ENCODE measurements around the gene SLC25A45. TPM values are rescaled to one million over a fixed set of nuclear protein-coding genes. Genes with fewer than 3 reads are reported as not detected.
"Not testable (repeated sequence)": the region's sequence is repeated elsewhere in the genome, so short reads cannot be mapped to it uniquely, and the experiment has no call there.

Gene SLC25A45
- total RNA-seq, 2 experiments from 2014 or later: 40.0 to 40.8 TPM

DNA sequence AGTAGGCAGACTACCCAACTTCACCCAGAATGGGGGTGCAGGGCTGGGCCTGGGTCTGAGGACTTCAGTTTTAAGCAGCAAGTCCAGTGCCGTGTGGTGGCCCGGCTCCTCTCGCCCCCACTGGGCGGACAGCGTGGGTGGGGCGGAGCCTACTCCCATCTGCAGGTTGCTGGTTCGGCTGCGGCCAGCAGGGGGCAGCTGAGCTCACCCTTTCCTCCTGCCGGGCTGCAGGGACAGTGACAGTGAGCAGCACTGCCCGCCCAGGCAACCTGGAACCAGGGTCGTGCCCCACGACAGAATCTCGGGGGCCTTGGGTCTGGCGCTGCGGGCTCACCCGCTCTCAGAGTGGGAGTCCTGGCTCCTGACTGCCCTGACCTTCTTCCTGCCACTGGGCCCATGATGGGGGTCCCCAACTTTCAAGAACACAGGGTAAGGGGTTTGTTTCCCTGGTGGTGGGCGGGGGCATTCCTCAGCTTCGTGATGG lies 33.9 kb upstream of the SLC25A45 start:
- intact Hi-C loops (cut with DNase I, micrococcal nuclease): loop anchor here (1.0 to 5.0 kb wide), 6 partner anchors 17 to 94 kb away; partner anchors contain the start of gene SLC25A45 (in 1 of the 2)
- CTCF ChIA-PET: interaction anchor here (0.6 to 7.2 kb wide), 18 partner anchors 9 to 104 kb away, joined by 3 to 82 read pairs (median 7); partner anchors contain the start of genes FRMD8, MALAT1 and SLC25A45
- H3K4me1 ChIP-seq (ENCODE audit: insufficient read depth, low read length): peaks cover 62% of the 10 kb centered on the region
- H3K36me3 Mint-ChIP-seq (ENCODE audit: low read depth): peaks cover 23% of the 10 kb centered on the region
- H3K27me3 ChIP-seq (ENCODE audit: control insufficient read depth in 1 of 2, insufficient read depth in 2 of 2, low read length in 2 of 2): no peaks in the 10 kb centered on the region
- H3K27ac Mint-ChIP-seq: peak overlapping the region; percentile 96
- peak overlapping the region; percentile 99 for H3K27ac ChIP-seq (ENCODE audit: low read depth in 1 of 2, low read length in 2 of 2)
- TF ChIP-seq, protein P1, sequence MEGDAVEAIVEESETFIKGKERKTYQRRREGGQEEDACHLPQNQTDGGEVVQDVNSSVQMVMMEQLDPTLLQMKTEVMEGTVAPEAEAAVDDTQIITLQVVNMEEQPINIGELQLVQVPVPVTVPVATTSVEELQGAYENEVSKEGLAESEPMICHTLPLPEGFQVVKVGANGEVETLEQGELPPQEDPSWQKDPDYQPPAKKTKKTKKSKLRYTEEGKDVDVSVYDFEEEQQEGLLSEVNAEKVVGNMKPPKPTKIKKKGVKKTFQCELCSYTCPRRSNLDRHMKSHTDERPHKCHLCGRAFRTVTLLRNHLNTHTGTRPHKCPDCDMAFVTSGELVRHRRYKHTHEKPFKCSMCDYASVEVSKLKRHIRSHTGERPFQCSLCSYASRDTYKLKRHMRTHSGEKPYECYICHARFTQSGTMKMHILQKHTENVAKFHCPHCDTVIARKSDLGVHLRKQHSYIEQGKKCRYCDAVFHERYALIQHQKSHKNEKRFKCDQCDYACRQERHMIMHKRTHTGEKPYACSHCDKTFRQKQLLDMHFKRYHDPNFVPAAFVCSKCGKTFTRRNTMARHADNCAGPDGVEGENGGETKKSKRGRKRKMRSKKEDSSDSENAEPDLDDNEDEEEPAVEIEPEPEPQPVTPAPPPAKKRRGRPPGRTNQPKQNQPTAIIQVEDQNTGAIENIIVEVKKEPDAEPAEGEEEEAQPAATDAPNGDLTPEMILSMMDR (IDR thresholded peaks at IDR 0.05): peak; percentile 91
- H3K4me3 ChIP-seq (ENCODE audit: low read length): peak overlapping the region; percentile 86
- H3K4me1 Mint-ChIP-seq (ENCODE audit: low read depth): peaks cover 52% of the 10 kb centered on the region
- no peaks in the 10 kb centered on the region for H3K9me3 Mint-ChIP-seq
- DNase-seq (peak; percentile 85 to 96 (median 92)), ATAC-seq (ENCODE audit: poor library complexity) (peak; percentile 54)
- peaks cover 18% of the 10 kb centered on the region for H3K36me3 ChIP-seq (ENCODE audit: insufficient read depth, low read length)
- no peaks in the 10 kb centered on the region for H3K27me3 Mint-ChIP-seq
- peak overlapping the region; percentile 88 for H3K4me3 Mint-ChIP-seq
- POLR2A ChIA-PET: interaction anchor here (0.9 to 20.7 kb wide), 14 partner anchors 11 to 154 kb away, joined by 3 to 3042 read pairs (median 11); partner anchors contain the start of genes DPF2, FRMD8, MALAT1 and SLC25A45
- no peaks in the 10 kb centered on the region for H3K9me3 ChIP-seq (ENCODE audit: control insufficient read depth in 1 of 2, insufficient read depth in 1 of 2, low read length in 2 of 2)

DNA sequence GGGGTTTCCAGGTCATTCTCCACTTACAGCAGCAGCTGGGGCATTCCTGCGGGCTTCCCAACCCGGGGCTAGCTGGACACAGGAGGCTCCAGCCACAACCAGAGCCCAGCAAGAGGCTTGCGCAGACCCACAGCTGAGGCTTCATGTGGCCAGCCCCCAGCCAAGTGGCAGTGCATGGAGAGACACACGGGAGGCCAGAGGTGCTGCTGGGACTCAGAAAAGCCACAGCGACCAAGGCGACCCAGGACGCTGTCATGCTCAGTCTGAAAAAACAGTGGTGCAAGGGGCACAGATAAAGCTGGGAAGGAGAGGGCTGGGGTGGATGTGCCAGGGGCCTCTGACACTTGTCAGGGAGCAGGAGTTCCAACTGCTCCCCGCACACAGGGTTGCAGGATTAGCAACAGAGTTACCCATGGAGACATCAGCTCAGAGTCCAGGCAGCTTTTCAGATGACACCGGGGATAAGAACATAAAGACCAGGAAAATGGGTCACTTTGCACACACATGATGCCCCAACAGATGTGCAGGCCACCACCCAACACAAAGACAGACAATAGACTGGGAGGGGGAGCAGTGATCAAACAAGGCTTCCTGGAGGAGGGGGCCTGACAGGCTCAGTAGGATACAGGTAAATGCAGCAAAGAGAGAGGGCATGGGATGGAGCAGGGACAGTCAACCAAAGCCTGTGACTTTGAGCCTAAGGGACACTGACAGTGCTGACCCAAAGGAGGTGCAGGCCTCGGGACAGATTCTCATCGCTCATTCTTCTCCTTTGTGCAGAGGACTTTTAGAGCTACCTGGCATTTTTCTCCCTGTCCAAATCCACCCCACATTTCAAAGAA lies 33.3 kb upstream of the SLC25A45 start:
- peak overlapping the region in 1 of 2 donors; percentile 99 for H3K27ac ChIP-seq (ENCODE audit: low read depth in 1 of 2, low read length in 2 of 2)
- peaks cover 46% of the 10 kb centered on the region for H3K4me1 Mint-ChIP-seq (ENCODE audit: low read depth)
- H3K27me3 ChIP-seq (ENCODE audit: control insufficient read depth in 1 of 2, insufficient read depth in 2 of 2, low read length in 2 of 2): no peaks in the 10 kb centered on the region
- H3K9me3 Mint-ChIP-seq: no peaks in the 10 kb centered on the region
- no peak for DNase-seq
- TF ChIP-seq, protein P1 (IDR thresholded peaks at IDR 0.05): no peak
- no peak for ATAC-seq (ENCODE audit: poor library complexity)
- peaks cover 25% of the 10 kb centered on the region for H3K36me3 ChIP-seq (ENCODE audit: insufficient read depth, low read length)
- H3K4me3 Mint-ChIP-seq: peak overlapping the region; percentile 71
- H3K36me3 Mint-ChIP-seq (ENCODE audit: low read depth): peaks cover 23% of the 10 kb centered on the region
- H3K4me3 ChIP-seq (ENCODE audit: low read length): peak overlapping the region; percentile 86
- ChIA-PET POLR2A (interaction anchor here (0.7 to 20.7 kb wide), 13 partner anchors 11 to 155 kb away, joined by 3 to 3042 read pairs (median 12); partner anchors contain the start of genes FRMD8, MALAT1, SLC25A45 and ZNRD2), CTCF (interaction anchor here (0.5 to 7.2 kb wide), 18 partner anchors 10 to 105 kb away, joined by 3 to 82 read pairs (median 7); partner anchors contain the start of genes FRMD8, MALAT1 and SLC25A45)
- intact Hi-C loops (cut with DNase I, micrococcal nuclease): loop anchor here (1.0 to 5.0 kb wide), 6 partner anchors 18 to 95 kb away; partner anchors contain the start of gene SLC25A45 (in 1 of the 2)
- no peaks in the 10 kb centered on the region for H3K9me3 ChIP-seq (ENCODE audit: control insufficient read depth in 1 of 2, insufficient read depth in 1 of 2, low read length in 2 of 2)
- no peaks in the 10 kb centered on the region for H3K27me3 Mint-ChIP-seq
- H3K4me1 ChIP-seq (ENCODE audit: insufficient read depth, low read length): peaks cover 55% of the 10 kb centered on the region
- peak overlapping the region; percentile 96 for H3K27ac Mint-ChIP-seq

DNA sequence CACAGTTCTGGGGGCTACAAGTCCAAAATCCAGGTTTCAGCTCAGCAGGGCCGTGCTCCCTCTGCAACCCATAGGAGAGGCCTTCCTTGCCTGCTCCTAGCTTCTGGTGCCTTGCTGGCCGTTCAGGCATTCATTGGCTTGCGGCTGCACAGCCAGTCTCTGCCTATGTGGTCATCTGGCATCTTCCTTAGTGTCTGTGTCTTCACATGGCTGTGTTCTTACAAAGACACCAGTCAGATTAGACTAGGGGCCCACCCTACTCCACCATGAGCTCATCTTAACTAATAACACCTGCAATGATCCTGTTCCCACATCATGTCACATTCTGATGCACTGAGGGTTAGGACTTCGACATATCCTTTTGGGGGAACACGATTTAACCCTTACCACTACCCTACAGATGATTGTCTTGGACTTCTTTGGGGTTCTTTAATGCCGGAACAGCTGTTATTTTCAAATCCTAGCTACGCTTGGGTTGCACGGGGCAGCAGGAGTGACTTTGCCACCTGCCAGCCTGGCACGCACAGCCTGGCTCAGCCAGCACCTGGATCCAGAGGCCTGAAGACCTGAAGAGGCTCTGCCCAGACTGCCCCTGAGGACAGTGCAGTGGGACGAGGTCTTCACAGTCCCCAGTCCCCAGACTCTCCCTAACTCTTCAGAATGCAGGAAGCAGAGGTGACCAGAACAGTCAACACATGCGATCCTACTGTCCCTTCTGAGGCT lies 32.5 kb upstream of the SLC25A45 start:
- no peak for ATAC-seq (ENCODE audit: poor library complexity)
- no peaks in the 10 kb centered on the region for H3K27me3 ChIP-seq (ENCODE audit: control insufficient read depth in 1 of 2, insufficient read depth in 2 of 2, low read length in 2 of 2)
- intact Hi-C loops (cut with DNase I, micrococcal nuclease): loop anchor here in 1 of 2 experiments (5.0 kb wide), 1 partner anchor 48 kb away; no protein-coding TSS in a partner anchor
- H3K4me1 Mint-ChIP-seq (ENCODE audit: low read depth): peaks cover 38% of the 10 kb centered on the region
- peak overlapping the region; percentile 24 for H3K27ac Mint-ChIP-seq
- ChIA-PET POLR2A (interaction anchor here (0.6 to 20.7 kb wide), 11 partner anchors 12 to 88 kb away, joined by 3 to 3042 read pairs (median 12); partner anchors contain the start of genes FRMD8, MALAT1 and SLC25A45), CTCF (interaction anchor here (2.2 to 7.2 kb wide), 7 partner anchors 13 to 93 kb away, joined by 9 to 82 read pairs (median 32); partner anchors contain the start of genes FRMD8, MALAT1 and SLC25A45)
- H3K9me3 ChIP-seq (ENCODE audit: control insufficient read depth in 1 of 2, insufficient read depth in 1 of 2, low read length in 2 of 2): no peaks in the 10 kb centered on the region
- peak overlapping the region; percentile 34 for H3K4me3 Mint-ChIP-seq
- no peak overlapping the region for H3K4me3 ChIP-seq (ENCODE audit: low read length)
- no peaks in the 10 kb centered on the region for H3K27me3 Mint-ChIP-seq
- DNase-seq: peak in 1 of 14 experiments; percentile 31
- TF ChIP-seq, protein P1 (IDR thresholded peaks at IDR 0.05): no peak
- peaks cover 27% of the 10 kb centered on the region for H3K36me3 ChIP-seq (ENCODE audit: insufficient read depth, low read length)
- H3K27ac ChIP-seq (ENCODE audit: low read depth in 1 of 2, low read length in 2 of 2): no peak overlapping the region
- H3K9me3 Mint-ChIP-seq: no peaks in the 10 kb centered on the region
- peaks cover 24% of the 10 kb centered on the region for H3K36me3 Mint-ChIP-seq (ENCODE audit: low read depth)
- H3K4me1 ChIP-seq (ENCODE audit: insufficient read depth, low read length): peaks cover 47% of the 10 kb centered on the region

DNA sequence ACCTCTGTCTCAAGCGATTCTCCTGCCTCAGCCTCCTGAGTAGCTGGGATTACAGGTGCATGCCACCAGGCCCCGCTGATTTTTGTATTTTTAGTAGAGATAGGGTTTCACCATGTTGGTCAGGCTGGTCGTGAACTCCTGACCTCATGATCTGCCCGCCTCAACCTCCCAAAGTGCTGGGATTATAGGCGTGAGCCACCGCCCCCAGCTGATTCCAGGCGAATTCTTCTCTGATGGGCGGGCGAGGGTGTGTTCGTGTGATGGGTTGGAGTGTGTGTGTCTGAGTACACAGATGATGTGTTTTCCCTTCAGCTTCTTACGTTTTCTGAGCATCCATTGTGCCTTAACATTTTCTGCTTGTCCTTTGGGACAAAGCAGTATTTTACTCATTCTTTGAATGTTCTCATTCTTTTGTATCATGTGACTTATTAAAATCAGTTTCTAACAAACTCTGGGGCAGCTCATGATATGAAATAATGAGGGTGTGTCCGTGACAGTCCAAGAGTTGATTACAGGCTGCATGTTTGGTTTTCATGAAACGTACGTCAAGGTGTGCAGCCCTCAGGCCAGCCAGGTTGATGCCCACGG lies 30.7 kb upstream of the SLC25A45 start:
- H3K27ac Mint-ChIP-seq; H3K27me3 ChIP-seq (ENCODE audit: control insufficient read depth in 1 of 2, insufficient read depth in 2 of 2, low read length in 2 of 2); H3K27ac ChIP-seq (ENCODE audit: low read depth in 1 of 2, low read length in 2 of 2); H3K9me3 Mint-ChIP-seq; H3K4me3 ChIP-seq (ENCODE audit: low read length); ATAC-seq (ENCODE audit: poor library complexity); H3K27me3 Mint-ChIP-seq; H3K9me3 ChIP-seq (ENCODE audit: control insufficient read depth in 1 of 2, insufficient read depth in 1 of 2, low read length in 2 of 2); H3K4me3 Mint-ChIP-seq; DNase-seq; intact Hi-C loops (cut with DNase I, micrococcal nuclease): not testable (repeated sequence)
- ChIA-PET CTCF (interaction anchor here (0.9 to 7.2 kb wide), 3 partner anchors 13 to 95 kb away, joined by 3 to 82 read pairs (median 6); partner anchors contain the start of gene SLC25A45), POLR2A (interaction anchor here (0.6 to 20.7 kb wide), 3 partner anchors 14 to 90 kb away, joined by 3 to 3042 read pairs (median 260); partner anchors contain the start of genes MALAT1 and SLC25A45)
- Histone ChIP-seq H3K4me1 (ENCODE audit: insufficient read depth, low read length) (peaks cover 30% of the 10 kb centered on the region), H3K36me3 (ENCODE audit: insufficient read depth, low read length) (peaks cover 44% of the 10 kb centered on the region)
- Mint-ChIP-seq H3K4me1 (ENCODE audit: low read depth) (peaks cover 25% of the 10 kb centered on the region), H3K36me3 (ENCODE audit: low read depth) (peaks cover 37% of the 10 kb centered on the region)

All from CD4-positive, alpha-beta T cell (primary cell).